NCI-H2196 (cell line): Measurements from ENCODE around the gene NDUFS1.
"Not testable (repeated sequence)": the region's sequence is repeated elsewhere in the genome, so short reads cannot be mapped to it uniquely, and the experiment has no call there.

ENCODE experiments used
- DNase-seq: peaks from one replicate; lab custom pipeline; 2025; ENCODE audit not compliant: unreplicated experiment; lab: John Stamatoyannopoulos, UW

NDUFS1 gene

DNA sequence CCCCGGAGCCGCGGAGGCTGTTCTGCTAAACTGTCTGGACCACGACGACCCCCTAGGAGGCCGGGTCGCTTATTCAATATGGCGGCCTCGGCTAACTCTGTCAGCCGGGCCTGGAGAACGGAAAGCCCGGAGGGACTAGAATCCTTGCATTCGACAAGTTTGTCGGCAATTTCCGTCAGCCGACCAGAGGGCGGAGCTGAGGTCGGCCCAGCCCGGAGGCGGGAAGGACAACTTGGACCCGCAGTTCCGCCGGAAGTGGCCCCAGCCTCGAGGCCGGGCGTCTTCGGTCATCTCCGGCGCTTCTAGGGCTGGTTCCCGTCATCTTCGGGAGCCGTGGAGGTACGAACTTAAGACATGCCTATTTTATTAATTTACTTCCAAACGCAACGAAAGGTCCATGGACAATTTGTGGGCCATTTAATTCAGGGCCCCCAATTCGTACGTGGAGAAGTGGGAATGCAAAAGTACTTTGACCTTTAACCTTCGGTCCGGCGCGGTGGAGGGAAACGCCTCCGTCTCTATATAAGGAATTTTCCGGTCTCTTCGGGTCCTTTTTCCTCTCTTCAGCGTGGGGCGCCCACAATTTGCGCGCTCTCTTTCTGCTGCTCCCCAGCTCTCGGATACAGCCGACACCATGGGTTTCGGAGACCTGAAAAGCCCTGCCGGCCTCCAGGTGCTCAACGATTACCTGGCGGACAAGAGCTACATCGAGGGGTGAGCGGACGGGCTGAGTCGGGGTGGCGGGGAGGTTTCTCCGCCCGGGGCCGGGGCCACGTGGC is at the start of gene NDUFS1, which contains the start of gene EEF1B2:
Gene NDUFS1, minus strand, starts transcription at position 99 of the 779 bp plus-strand sequence. CDS start 5,766 bp downstream, outside the sequence.
Gene EEF1B2, plus strand, starts transcription at position 550 of the 779 bp plus-strand sequence. Its CDS starts 85 bp downstream, at position 635.
- DNase-seq = peak; percentile 98

DNA sequence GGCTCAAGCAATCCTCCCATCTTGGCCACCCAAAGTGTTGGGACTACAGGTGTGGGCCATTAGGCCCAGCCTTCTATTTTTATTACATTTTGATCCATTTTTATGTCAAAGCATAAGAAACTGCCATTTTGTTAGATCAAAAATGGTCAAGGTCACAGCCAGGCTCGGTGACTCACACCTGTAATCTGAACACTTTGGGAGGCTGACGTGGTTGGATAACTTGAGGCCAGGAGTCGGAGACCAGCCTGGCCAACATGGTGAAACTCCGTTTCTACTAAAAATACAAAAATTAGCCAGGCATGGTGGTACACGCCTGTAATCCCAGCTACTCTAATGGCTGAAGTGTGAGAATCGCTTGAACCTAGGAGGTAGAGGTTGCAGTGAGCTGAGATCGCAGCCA is 49.7 kb upstream of the NDUFS1 start:
- DNase-seq = no peak

DNA sequence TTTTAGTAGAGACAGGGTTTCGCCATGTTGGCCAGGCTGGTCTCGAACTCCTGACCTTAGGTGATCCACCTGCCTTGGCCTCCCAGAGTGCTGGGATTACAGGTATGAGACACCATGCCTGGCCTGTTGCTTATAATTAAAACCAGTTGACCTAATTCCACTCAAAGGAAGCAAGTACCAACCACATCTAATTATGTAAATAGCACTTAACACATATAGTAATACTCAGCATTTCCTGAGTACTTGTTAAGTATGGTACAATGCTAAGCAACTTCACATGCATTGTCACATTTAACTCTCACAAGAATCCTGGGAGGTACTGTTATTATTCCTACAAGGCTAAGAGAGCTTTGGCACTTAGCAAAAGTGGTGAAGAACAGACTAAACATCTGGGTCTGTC is 48.1 kb upstream of the NDUFS1 start:
- DNase-seq = not testable (repeated sequence)

DNA sequence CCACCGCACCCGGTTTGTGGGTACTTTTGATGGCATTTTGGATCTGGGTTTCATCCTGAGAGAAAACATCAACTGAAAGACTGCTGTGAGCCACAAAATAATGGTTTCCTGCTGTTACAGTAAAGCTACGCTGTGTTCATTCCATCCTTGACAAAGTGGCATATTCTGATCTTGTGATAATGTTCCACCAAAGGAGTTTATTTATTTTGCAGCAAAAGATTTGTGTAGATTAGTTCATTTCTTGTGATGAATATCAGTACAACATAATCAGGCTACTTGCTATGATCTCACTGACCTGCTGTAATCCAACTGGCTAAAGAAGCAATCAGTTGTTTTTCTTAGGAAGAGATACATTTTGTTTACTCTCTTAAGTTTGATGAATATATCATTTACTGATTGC is 45.5 kb upstream of the NDUFS1 start:
- DNase-seq = no peak

DNA sequence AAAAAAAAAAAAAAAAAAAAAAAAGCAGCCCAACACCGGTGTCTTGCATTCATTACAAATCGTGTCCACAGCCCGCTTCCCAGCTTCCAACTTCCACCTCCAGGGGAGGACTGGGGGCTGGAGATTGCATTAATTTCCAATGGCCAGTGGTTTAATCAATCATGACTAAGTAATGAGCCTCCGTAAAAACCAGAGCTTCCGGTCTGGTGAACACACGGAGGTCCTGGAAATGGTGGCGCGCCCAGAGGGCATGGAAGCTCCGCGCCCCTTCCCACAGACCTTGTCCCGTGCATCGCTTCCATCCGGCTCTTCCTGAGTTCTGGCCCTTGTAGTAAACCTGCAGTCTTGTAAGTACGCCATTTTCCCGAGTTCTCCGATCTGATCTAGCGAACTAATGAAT is 44.1 kb upstream of the NDUFS1 start:
- no peak for DNase-seq

DNA sequence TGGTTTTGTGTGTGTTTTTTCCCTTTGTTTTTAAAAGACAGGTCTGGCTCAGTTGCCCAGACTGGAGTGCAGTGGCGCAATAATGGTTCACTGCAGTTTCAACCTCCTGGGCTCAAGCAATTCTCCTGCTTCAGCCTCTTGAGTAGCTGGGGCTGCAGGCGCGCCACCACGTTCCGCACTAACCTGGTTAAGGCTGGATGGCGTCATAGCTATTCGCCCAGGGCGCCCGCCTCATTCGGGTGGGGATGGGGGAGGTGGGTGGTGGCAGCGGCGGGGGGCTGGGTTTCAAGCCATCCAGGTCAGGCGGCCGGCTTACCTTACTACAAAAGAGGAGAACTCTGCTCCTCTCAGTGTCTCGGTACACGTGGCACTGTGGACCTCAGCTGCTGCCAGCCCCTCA is 43.2 kb upstream of the NDUFS1 start:
- DNase-seq = no peak

DNA sequence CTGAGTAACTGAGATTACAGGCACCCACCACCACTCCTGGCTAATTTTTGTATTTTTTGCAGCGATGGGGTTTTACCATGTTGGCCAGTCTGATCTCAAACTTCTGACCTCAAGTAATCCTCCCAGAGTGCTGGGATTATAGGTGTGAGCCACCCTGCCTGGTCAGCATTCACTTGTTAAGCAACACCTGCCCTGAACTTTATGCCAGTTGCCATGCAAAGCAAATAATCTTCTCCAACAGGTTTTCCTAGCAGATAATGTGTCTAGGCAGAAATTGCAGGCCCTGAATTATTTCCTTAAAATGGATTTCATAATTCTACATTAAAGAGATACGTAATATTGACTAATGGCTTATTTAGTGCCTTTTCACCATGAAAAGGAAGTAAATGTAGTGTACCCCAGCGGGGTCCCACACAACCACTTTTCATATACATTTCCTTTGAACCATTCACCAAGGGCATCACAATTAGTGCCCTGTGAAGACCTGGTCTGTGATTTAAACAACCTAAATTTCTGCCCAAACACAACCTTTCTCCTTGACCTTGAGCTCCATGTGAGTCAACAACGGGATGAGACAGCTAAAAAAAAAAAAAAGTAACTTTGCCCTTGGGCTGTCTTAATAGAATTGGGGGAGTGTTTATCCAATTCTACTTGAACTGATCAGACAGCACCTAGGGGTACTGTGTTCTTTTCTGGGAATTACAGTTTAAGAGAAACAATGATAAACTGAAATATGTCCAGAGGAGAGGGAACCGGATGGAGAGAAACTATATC is 42.0 kb upstream of the NDUFS1 start:
- DNase-seq = no peak

DNA sequence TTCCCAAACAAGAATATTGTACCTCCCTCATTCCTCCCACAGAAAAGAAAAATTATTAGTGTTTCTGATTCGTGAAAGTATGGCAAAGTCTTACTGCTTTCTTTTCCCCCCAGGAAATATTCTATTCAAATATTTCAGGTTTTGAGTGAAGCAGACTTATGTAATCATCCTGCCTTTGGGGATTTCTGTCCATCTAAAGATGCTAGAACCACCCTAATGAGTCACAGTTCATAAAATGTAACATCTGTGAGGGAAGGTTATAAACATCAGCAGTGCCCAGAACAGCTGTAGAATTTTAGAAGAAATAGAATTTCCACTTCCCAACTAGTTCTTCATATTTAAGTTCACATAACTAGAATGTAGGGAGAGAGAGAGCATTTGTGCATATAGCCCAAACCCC is 39.4 kb upstream of the NDUFS1 start:
- DNase-seq = no peak

DNA sequence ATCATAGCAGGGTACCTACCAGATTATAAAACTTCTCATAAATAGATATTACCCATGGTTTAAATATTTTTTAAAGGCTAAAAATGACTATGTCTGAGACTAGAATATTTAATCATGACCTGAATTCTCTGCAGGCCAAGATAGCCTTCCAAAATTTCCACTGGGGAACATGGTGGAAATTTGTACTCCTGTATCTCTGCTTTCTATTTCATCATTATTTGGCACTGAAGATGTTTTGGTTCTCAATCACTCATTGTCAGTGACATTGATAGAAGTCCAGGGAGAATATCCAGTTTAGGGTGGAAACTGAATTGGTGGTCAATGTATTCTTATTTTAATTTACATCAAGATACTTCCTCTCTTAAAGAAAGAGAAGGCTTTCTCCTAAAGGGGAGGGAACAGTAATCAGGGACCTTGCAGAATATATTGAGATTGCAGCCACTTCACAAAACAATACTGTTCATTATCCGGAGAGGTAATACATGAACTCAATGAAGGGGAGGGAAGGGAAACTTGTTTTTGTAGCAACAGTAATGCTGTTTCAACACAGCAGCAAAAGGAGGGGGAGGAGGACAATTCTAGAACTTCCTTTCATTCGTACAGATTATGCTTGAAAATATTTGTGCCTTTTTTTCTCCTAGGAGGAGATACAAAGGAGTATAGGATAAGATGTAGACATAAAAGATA is 34.6 kb upstream of the NDUFS1 start:
- DNase-seq = no peak

DNA sequence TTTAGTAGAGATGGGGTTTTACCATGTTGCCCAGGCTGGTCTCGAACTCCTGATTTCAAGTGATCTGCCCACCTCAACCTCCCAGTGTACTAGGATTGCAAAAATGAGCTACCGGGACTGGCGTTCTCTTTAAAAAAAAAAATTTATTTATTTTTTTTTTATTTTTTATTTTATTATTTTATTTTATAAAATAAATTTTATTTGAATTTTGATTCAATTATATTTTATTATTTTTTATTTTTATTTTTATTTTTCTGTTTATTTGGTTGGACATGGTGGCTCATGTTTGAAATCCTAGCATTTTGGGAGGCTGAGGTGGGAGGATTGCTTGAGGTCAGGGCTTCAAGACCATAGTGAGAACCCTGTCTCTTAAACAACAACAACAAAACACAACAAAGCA is 32.9 kb upstream of the NDUFS1 start:
- DNase-seq = no peak

DNA sequence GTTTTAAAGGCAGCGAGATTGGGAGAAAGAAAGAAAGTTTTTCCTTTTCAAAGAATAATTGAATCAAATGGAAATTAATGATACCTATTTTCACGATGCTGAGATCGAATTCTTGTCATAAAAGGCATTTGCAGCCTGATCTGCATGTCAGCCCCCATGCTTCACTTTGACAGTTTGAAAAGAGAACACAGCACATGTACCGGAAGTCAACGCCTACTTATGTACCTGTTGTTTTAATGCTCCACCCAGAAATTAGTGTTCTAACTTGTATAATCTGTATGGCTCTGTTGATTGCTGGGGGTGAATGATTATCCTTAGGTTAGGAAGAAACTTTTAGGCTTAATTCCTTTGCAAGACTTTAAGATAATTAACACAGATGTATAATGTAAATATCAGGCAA is 31.4 kb upstream of the NDUFS1 start:
- no peak for DNase-seq

DNA sequence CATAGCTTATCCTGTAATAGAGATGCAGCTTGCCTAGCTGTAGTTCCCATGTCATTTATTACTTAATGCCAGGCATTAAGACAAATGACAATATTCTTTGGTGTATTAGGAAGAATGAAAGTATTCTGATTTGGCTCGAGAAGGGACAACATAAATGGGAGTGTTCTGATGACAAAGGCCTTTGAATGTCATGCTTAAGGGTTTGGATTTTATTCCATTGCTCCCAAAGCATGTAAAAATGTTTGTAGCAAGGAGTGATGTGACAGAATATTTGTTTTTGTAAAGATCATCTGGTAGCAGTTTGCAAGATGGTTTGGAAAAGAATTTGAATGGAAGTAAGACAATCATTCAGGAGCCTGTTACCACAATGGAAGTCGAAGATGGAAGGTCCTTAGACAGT is 30.9 kb upstream of the NDUFS1 start:
- no peak for DNase-seq

DNA sequence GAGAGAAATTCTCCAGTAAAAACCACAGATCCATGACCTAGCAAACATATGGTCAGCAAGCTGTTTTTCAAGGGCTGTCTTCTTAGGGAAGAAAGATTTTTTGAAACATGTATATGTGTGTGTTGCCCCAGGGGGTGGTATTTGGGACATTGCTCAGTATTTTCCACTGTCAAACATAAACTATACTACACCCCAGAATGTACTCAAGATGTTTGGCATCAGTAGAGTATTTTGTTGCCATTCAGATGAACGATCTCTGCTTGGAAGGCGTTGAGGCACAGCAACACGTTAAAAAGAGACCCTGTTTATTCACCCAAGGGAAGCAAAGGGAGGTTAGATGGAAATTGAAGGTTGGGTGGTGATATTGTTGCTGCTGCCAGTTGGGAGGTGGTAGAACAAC is 30.4 kb upstream of the NDUFS1 start:
- no peak for DNase-seq

DNA sequence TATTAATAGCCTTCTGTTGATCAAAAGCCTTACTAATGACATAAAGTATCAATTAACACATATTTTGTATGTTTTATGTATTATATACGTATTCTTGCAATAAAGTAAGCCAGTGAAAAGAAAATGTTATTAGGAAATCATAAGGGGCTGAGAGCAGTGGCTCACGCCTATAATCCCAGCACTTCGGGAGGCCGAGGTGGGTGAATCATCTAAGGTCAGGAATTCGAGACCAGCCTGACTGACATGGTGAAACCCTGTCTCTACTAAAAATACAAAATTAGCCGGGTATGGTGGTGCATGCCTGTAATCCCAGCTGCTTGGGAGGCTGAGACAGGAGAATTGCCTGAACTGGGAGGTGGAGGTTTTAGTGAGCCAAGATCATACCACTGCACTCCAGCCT is 22.3 kb upstream of the NDUFS1 start:
- not testable (repeated sequence) for DNase-seq

DNA sequence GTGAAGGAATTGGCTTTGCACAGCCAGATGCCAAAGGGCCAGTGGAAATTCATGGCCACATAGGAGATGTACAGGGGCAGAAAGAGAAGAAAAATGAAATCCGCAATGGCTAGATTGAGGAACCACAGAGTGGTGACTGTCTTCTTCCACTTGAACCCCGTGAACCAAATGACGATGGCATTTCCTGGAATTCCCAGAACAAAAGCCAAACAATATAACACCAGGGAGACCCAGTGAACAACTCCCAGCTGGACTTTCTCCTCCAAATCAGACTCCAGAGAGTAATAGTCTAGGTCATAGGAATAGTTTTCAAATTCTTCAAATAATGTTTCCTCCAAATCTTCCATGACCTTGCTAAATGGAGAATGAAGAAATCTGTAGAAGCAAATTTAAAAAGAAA is 17.7 kb upstream of the NDUFS1 start:
- no peak for DNase-seq

DNA sequence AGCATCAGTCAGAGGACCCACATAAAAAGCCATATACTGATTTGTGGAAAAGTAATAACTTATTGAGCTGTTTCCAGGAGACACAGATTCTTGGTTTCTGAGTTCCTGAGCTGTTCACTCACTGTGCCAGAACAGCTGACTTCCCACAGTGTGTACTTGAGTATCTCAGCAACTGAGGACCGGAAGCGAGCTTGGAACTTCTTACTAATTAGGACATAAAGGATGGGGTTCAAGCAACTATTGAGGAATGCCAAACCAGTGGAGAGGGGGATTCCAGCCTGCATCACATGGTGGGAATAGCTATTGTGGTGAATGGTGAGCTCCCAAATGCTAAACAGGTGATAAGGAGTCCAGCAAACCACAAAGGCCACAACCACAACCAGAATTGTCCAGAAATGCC is 16.9 kb upstream of the NDUFS1 start:
- DNase-seq = no peak

DNA sequence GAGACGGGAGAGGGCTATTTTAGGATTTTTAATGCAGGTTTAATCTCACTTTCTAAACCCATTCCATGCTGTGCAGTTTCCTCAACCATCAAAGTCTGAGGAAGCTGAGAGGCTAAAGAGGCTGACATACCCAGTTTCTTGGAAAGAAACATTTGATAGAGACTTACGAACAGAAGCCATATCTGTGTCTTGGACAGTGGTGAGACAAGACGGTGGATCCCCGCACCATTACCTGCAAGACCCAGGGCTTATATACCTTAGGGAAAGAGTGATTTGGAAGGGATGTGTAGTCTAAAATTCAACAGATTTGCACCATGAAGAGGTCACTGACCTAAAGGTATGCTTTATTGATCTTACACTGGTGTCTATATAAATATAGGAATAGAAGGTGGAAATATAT is 13.9 kb upstream of the NDUFS1 start:
- no peak for DNase-seq

DNA sequence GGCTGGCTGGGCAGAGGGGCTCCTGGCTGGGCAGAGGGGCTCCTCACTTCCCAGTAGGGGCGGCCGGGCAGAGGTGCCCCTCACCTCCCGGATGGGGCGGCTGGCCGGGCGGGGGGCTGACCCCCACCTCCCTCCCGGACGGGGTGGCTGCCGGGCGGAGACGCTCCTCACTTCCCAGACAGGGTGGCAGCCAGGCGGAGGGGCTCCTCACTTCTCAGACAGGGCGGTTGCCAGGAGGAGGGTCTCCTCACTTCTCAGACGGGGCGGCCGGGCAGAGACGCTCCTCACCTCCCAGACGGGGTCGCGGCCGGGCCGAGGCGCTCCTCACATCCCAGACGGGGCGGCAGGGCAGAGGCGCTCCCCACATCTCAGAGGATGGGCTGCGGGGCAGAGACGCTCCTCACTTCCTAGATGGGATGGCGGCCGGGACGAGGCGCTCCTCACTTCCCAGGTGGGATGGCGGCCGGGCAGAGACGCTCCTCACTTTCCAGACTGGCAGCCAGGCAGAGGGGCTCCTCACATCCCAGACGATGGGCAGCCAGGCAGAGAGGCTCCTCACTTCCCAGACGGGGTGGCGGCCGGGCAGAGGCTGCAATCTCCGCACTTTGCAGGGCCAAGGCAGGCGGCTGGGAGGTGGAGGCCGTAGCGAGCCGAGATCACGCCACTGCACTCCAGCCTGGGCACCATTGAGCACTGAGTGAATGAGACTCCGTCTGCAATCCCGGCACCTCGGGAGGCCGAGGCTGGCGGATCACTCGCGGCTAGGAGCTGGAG is 12.6 kb upstream of the NDUFS1 start:
- not testable (repeated sequence) for DNase-seq

DNA sequence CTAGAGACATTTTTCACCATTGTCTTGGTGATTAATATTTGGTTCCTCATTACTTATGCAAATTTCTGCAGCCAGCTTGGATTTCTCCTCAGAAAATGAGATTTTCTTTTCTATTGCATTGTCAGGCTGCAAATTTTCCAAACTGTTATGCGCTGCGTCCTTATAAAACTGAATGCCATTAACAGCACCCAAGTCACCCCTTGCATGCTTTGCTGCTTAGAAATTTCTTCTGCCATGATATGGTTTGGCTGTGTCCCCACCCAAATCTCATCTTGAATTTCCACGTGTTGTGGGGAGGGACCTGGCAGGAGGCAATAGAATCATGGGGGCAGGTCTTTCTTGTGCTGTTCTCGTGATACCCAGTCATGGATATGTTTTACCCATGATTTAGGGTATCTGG is 9.0 kb upstream of the NDUFS1 start:
- DNase-seq = not testable (repeated sequence)

DNA sequence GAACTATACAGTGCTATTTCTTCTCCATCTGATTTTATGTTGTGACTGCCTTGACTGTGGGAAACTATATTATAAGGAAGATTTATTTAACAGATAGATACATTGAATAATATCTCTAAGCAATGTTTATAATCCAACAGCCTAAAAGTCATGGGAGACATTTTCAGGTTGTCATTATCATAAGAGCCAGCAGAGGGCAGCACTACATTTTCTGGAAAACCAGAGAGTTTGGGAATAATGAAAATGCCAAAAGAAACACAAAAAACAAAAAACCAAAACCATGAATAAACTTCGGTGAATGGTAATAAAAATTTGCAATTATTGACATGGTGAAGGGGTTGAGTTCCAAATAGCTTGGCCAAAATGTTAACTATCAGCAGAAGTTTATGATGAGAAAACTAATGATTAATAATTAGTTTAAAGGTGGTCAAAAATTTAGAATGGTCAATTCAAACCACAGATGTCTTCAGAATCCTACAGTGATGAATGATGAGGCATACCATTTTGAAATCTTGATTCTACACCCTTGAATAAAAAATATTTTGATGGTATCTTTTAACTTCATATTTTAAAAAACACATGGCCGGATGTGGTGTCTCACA is 5.1 kb upstream of the NDUFS1 start:
- DNase-seq = peak; percentile 49
